Activated CD4-positive, alpha-beta T cell treated with anti-CD3 and anti-CD28 coated beads, Interleukin-2, amount 10 ng/mL, durations not matched to agents 7 days and 5 days (primary cell): ENCODE results near the gene TRPM3. TPM values are rescaled to one million over a fixed set of nuclear protein-coding genes. Genes with fewer than 3 reads are reported as not detected.

Experiments
- CTCF ChIA-PET: fragments of 350-600 bp; sonication (Branson Sonifier 250); formaldehyde crosslinking; loops from one replicate; lab custom pipeline; 2021; ENCODE audit warnings: antibody characterized with exemption; lab: Charles Lee
- POLR2A ChIA-PET: fragments of 350-600 bp; sonication (Branson Sonifier 250); formaldehyde crosslinking; loops from one replicate; lab custom pipeline; 2021; ENCODE audit warnings: antibody characterized with exemption; lab: Charles Lee
- DNase-seq: peaks from one replicate; pipeline ENCODE4 v3.0.0-alpha.2; 2020
- H3K27ac Mint-ChIP-seq: one replicate; pipeline ENCODE4 v1.8.0; 2021; ENCODE audit warnings: mild to moderate bottlenecking, moderate library complexity, mixed read lengths
- H3K27me3 Mint-ChIP-seq: one replicate; pipeline ENCODE4 v1.8.0; 2021; ENCODE audit warnings: mixed read lengths
- H3K36me3 Mint-ChIP-seq: one replicate; pipeline ENCODE4 v1.8.0; 2021; ENCODE audit warnings: low read depth, mixed read lengths
- H3K4me1 Mint-ChIP-seq: one replicate; pipeline ENCODE4 v1.8.0; 2021; ENCODE audit warnings: mixed read lengths
- H3K4me3 Mint-ChIP-seq: one replicate; pipeline ENCODE4 v1.8.0; 2021; ENCODE audit warnings: mild to moderate bottlenecking, moderate library complexity, mixed read lengths
- H3K9me3 Mint-ChIP-seq: one replicate; pipeline ENCODE4 v1.8.0; 2021; ENCODE audit warnings: mixed read lengths
- total RNA-seq, 2 experiments: library from RNA; stranded (reverse); gene quantifications; one replicate each; pipeline ENCODE4 v1.2.3, GENCODE V29; 2021

Gene TRPM3
- total RNA-seq, 2 experiments from 2014 or later = not detected

DNA sequence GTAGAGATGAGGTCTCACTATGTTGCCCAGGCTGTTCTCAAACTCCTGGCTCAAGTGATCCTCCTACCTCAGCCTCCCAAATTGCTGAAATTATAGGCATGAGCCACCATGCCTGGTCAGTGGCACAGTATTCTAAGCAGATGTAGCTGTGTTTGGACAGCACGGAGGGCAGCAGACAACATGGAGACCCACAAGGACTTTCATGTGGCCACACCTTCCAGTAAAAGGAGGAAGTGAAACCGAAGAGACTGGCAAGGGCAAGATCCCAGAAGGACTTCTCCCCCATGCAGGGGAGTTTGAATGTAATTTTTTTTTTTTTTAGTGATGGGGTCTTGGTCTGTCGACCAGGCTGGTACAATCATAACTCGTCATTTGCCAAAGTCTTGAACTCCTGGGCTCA, 172.2 kb downstream of the TRPM3 start:
- no peak for DNase-seq
- ChIA-PET CTCF (no interaction called here), POLR2A (no interaction called here)
- H3K36me3 Mint-ChIP-seq = no peaks in the 10 kb centered on the region
- no peak overlapping the region for H3K4me3 Mint-ChIP-seq
- no peak overlapping the region for H3K27ac Mint-ChIP-seq
- no peaks in the 10 kb centered on the region for H3K27me3 Mint-ChIP-seq
- H3K4me1 Mint-ChIP-seq = no peaks in the 10 kb centered on the region
- no peaks in the 10 kb centered on the region for H3K9me3 Mint-ChIP-seq

DNA sequence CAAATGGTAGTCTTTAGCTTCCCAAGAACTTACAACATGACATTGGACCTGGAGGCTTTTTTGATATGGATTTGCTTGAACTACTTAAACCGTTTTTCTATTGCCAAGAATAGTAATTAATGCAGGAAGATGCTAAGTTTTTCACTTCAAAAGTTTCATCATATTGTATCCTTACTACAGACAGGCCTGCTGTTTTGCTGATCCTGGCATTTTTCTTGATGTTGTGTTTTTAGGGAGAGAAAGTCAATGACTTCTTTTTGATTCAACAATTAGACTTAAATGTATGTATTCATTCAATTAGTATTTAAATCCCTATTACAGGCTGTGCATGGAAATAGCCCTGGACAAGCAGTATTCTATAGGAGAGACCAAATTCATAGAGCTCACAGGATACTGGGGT, 172.7 kb downstream of the TRPM3 start:
- H3K27ac Mint-ChIP-seq = no peak overlapping the region
- H3K9me3 Mint-ChIP-seq = no peaks in the 10 kb centered on the region
- H3K27me3 Mint-ChIP-seq = no peaks in the 10 kb centered on the region
- POLR2A ChIA-PET = no interaction called here
- H3K4me1 Mint-ChIP-seq = no peaks in the 10 kb centered on the region
- no peaks in the 10 kb centered on the region for H3K36me3 Mint-ChIP-seq
- no peak overlapping the region for H3K4me3 Mint-ChIP-seq
- no peak for DNase-seq
- CTCF ChIA-PET = no interaction called here

DNA sequence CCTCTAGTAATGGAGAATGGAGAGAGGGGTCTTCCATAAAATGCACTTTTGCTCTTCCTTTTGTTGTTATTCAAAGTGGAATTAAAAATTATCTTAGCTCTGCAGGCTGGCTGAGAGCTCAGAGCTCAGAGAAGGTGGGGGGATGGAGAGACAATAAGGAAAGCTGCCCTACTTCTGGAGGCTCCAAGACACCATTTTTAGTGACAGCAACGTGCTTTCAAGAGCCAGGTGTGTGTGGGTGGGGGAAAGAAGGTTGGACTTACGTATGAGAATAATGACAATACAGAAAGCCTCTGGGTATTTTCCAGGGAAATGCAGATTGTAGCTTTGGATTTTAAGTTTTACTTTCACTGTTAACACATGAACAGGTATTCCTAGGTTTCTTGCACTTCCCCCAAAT, 173.9 kb downstream of the TRPM3 start:
- Mint-ChIP-seq H3K36me3 (no peaks in the 10 kb centered on the region), H3K4me3 (no peak overlapping the region), H3K9me3 (no peaks in the 10 kb centered on the region), H3K27me3 (no peaks in the 10 kb centered on the region), H3K27ac (no peak overlapping the region), H3K4me1 (no peaks in the 10 kb centered on the region)
- no peak for DNase-seq
- POLR2A ChIA-PET = no interaction called here
- CTCF ChIA-PET = interaction anchor here (0.6 kb wide), 1 partner anchor 33 kb away, joined by 3 read pairs; no protein-coding TSS in a partner anchor

DNA sequence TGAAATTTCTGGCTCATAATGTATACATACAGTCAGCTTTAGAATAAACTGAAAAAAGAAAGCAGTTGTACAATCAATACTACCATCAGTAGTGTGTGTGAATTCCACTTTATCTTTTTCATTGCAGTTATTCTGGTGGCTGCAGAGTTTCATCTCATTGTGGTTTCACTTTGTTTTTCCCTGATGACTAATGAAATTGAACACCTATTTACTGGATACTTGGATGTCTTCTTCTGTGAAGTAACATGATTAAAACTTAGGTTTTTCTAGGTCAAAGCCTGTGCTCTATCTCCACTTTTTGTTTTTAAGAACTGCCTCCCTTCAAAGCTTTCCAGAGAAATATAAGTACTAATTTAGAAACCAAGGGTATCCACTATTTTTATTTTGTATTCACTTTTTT, 174.3 kb downstream of the TRPM3 start:
- H3K9me3 Mint-ChIP-seq = no peaks in the 10 kb centered on the region

DNA sequence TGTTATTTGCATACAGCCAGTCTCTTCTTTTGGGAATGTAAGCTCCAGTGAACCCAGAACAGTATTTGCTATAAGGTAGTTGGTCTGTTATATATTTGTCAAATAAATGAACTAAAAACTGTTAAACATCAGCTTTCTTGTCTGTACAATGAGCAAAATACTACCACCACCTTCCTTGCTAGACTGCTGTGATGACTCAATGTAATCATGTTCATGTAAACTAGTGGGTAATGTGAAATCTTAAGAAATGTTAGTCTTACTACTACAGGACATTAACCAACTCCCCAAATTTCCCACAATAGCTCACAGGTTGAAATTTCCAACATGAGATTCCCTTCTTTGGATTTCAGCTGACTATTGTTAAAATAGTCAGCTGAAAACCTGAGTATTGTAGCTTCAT, 176.1 kb downstream of the TRPM3 start:
- no peaks in the 10 kb centered on the region for H3K4me1 Mint-ChIP-seq
- CTCF ChIA-PET = no interaction called here
- no peak overlapping the region for H3K4me3 Mint-ChIP-seq
- DNase-seq = no peak
- no peaks in the 10 kb centered on the region for H3K9me3 Mint-ChIP-seq
- POLR2A ChIA-PET = no interaction called here
- no peaks in the 10 kb centered on the region for H3K27me3 Mint-ChIP-seq
- no peaks in the 10 kb centered on the region for H3K36me3 Mint-ChIP-seq
- no peak overlapping the region for H3K27ac Mint-ChIP-seq

More for the DNA sequence above, 174.3 kb downstream of the TRPM3 start:
- POLR2A ChIA-PET = no interaction called here
- Mint-ChIP-seq H3K4me3 (no peak overlapping the region), H3K27ac (no peak overlapping the region), H3K4me1 (no peaks in the 10 kb centered on the region), H3K27me3 (no peaks in the 10 kb centered on the region), H3K36me3 (no peaks in the 10 kb centered on the region)
- DNase-seq = no peak
- CTCF ChIA-PET = interaction anchor here (0.6 kb wide), 1 partner anchor 32 kb away, joined by 3 read pairs; no protein-coding TSS in a partner anchor

DNA sequence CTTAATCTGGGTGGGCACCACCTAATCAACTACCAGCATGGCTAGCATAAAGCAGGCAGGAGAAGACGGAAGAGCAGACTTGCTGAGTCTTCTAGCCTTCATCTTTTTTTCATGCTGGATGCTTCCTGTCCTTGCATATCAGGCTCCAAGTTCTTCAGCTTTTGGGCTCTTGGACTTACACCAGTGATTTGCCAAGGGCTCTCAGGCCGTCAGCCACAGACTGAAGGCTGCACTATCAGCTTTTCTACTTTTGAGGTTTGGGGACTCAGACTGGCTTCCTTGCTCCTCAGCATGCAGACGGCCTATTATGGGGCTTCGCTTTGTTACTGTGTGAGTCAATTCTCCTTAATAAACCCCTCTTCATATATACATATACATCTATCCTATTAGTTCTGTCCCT, 180.2 kb downstream of the TRPM3 start:
- Mint-ChIP-seq H3K9me3 (no peaks in the 10 kb centered on the region), H3K36me3 (no peaks in the 10 kb centered on the region), H3K4me3 (no peak overlapping the region), H3K27me3 (no peaks in the 10 kb centered on the region), H3K27ac (no peak overlapping the region), H3K4me1 (no peaks in the 10 kb centered on the region)
- no peak for DNase-seq
- ChIA-PET CTCF (no interaction called here), POLR2A (no interaction called here)

DNA sequence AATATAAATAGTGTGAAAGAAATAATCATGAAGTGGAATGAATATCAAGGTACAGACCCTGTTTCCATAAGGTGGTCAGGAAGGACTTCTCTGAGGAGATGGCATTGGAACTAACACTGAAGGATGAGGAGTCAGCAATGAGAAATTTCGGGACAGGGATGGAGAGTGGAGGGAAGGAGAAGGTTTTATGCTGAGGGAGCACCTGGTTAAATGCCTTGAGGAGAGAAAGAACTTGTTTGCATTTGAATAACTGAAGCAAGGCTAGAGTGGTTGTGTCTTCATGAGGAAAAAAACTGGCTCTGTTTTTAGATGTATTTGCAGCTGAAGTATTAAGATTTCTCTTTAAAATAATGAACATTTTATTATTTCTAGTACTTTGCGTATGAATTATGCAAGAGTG, 180.8 kb downstream of the TRPM3 start:
- H3K27ac Mint-ChIP-seq = no peak overlapping the region
- ChIA-PET CTCF (no interaction called here), POLR2A (no interaction called here)
- DNase-seq = no peak
- no peak overlapping the region for H3K4me3 Mint-ChIP-seq
- no peaks in the 10 kb centered on the region for H3K4me1 Mint-ChIP-seq
- H3K36me3 Mint-ChIP-seq = no peaks in the 10 kb centered on the region
- no peaks in the 10 kb centered on the region for H3K9me3 Mint-ChIP-seq
- no peaks in the 10 kb centered on the region for H3K27me3 Mint-ChIP-seq

DNA sequence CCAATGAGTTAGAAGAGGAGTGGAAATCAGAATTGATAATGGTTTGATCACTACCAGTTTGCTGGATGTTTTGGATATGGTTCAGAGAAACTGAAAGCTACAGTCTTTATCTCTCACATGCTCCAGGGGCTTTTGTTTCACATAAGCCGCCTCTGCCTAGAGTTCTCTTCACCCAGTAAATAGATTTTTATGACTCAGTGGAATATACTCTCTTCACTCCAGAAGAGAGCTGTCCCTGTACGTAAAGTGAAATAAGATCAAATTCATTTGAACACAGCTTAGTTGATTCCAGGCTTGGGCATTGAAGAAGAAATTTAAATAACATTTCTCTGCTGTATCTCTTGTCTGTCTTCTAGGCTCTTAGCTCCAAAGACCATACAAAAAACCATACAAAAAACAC, 184.9 kb downstream of the TRPM3 start:
- CTCF ChIA-PET = interaction anchor here (1.0 kb wide), 1 partner anchor 43 kb away, joined by 5 read pairs; no protein-coding TSS in a partner anchor
- no peaks in the 10 kb centered on the region for H3K9me3 Mint-ChIP-seq
- POLR2A ChIA-PET = no interaction called here
- H3K36me3 Mint-ChIP-seq = no peaks in the 10 kb centered on the region
- no peak overlapping the region for H3K4me3 Mint-ChIP-seq
- H3K27ac Mint-ChIP-seq = no peak overlapping the region
- H3K4me1 Mint-ChIP-seq = no peaks in the 10 kb centered on the region
- H3K27me3 Mint-ChIP-seq = no peaks in the 10 kb centered on the region
- no peak for DNase-seq

DNA sequence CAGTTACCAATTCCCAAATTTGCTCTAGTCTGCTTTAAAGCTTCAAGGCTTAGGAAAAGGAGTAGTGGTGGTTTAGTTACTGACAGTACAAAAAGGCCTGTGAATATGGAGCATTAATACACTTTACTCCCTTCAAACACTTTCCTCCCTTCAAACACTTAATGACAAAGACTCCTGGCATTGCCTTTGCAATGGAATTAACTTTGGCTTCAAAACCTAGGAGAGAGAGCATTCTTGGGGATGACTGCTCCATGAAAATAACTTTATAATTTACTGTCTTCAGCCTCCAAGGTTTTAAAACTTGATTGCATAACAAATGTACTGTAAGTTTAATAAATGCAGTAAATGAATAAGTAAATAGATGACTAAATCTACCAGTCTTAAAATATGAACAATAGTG, 185.6 kb downstream of the TRPM3 start:
- Mint-ChIP-seq H3K36me3 (no peaks in the 10 kb centered on the region), H3K4me3 (no peak overlapping the region), H3K9me3 (no peaks in the 10 kb centered on the region), H3K27me3 (no peaks in the 10 kb centered on the region), H3K4me1 (no peaks in the 10 kb centered on the region), H3K27ac (no peak overlapping the region)
- ChIA-PET POLR2A (no interaction called here), CTCF (no interaction called here)
- no peak for DNase-seq

DNA sequence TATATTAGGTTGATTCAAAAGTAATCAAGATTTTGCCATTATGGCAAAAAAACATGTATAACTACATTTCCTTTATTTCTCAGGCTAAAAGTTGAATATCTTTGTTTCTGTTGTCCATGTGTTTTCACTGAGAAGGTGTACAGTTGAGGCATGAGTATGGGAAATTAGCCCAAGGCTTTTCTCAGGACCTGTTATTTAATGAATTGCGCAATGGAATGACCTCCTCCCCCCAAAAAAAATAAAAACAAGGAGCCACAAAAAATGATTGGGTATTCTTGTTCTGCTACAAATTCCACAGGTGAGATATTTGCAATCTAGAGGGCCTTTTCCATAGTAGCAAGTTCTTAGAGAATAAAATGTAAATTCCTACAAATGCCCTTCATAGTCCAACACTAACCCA, 186.8 kb downstream of the TRPM3 start:
- no peaks in the 10 kb centered on the region for H3K27me3 Mint-ChIP-seq
- no peak overlapping the region for H3K27ac Mint-ChIP-seq
- no peaks in the 10 kb centered on the region for H3K36me3 Mint-ChIP-seq
- H3K4me3 Mint-ChIP-seq = no peak overlapping the region
- no peaks in the 10 kb centered on the region for H3K9me3 Mint-ChIP-seq
- no peaks in the 10 kb centered on the region for H3K4me1 Mint-ChIP-seq
- ChIA-PET CTCF (no interaction called here), POLR2A (no interaction called here)
- DNase-seq = no peak

DNA sequence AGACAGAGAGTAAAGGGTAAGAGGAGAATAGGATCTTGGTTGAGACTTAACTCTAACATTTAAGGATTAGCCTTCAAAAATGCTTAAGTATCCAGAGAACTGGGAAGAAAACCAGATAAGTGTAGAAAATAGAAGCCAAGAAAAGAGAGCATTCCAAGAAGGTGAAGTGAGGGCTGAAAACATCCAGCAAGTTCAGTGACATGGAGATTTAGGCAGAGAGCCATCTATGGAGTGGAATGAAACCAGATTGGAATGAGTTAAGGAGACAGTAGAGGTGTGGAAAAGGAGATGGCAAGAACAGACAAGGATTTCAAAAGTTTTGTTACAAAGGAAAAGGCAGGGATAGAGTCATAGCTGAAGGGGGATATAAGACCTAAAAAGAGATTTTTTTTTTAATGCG, 188.1 kb downstream of the TRPM3 start:
- ChIA-PET CTCF (no interaction called here), POLR2A (no interaction called here)
- no peak overlapping the region for H3K4me3 Mint-ChIP-seq
- H3K4me1 Mint-ChIP-seq = no peaks in the 10 kb centered on the region
- H3K9me3 Mint-ChIP-seq = no peaks in the 10 kb centered on the region
- H3K27me3 Mint-ChIP-seq = no peaks in the 10 kb centered on the region
- no peak for DNase-seq
- no peaks in the 10 kb centered on the region for H3K36me3 Mint-ChIP-seq
- no peak overlapping the region for H3K27ac Mint-ChIP-seq

DNA sequence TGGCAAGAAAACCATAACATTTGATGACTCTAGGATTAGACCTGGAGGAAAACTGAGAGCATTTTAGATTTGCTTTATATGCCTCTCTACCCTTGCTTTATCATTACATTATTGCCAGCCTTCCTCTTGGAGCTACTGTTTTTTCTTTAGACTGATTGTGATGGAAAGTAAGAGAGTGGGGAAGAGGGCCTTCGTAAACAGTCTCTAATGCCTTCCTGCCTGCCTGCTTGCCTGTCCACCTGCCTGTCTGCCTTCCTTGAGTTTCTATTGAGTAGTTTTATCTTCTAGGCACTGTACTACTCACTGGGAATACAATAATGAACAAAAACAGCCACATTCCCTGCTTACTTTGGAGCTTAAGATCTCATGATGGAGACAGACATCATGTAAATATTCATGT, 189.3 kb downstream of the TRPM3 start:
- CTCF ChIA-PET = no interaction called here
- no peak overlapping the region for H3K27ac Mint-ChIP-seq
- H3K36me3 Mint-ChIP-seq = no peaks in the 10 kb centered on the region
- no peaks in the 10 kb centered on the region for H3K9me3 Mint-ChIP-seq
- no peaks in the 10 kb centered on the region for H3K27me3 Mint-ChIP-seq
- no peaks in the 10 kb centered on the region for H3K4me1 Mint-ChIP-seq
- H3K4me3 Mint-ChIP-seq = no peak overlapping the region
- POLR2A ChIA-PET = no interaction called here
- DNase-seq = no peak

DNA sequence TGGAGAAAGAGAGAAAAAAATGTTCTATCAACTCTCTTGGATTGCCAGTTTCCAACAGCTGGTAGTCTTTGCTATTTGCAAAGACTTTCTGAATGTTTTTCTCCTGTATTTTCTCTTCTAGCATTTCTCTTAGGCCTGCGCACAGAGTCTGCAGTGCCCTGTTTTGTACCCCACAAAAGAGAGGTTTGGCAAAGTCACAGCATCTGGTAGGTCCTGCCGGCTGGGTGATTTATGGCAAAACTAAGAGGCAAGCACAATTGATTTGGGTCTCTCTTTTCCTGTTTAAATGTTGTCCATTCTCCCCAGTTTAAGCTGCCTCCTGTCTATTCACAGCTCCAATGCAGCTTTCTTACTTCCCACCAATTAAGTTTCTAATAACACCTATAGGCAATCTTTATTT, 193.9 kb downstream of the TRPM3 start:
- H3K4me1 Mint-ChIP-seq = no peaks in the 10 kb centered on the region
- no peaks in the 10 kb centered on the region for H3K9me3 Mint-ChIP-seq
- no peak overlapping the region for H3K4me3 Mint-ChIP-seq
- POLR2A ChIA-PET = no interaction called here
- H3K27me3 Mint-ChIP-seq = no peaks in the 10 kb centered on the region
- no peak for DNase-seq
- H3K27ac Mint-ChIP-seq = no peak overlapping the region
- H3K36me3 Mint-ChIP-seq = no peaks in the 10 kb centered on the region
- CTCF ChIA-PET = interaction anchor here (0.9 kb wide), 1 partner anchor 37 kb away, joined by 3 read pairs; no protein-coding TSS in a partner anchor

DNA sequence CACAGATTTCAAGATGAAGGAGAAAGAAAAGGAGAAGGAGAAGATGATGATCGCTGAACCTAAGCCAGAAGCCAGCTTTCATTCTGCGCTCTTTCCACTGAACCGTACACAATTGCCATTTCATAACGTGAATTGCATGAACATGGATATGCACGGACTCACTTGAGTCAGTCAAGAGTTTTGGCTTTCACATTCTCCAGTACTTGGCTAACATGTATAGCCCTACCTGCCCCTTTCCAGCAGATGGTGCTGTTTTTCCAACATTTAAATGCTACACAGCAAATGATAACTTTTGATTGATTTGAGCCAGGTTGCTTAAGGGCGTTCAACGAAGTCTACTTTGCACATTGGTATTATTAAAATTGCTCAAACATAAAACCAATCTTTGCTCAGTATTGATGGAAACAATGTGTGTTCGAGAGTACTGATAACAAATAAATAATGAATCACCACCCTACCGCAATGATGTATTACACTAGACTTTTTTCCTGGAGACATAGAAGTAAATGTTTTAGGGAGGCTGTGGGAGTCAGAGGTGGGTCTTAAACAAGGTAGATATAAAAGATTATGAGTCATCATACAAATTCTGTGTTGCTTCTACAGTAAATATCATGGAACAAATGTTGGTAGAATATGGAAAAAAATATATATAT, 196.4 kb downstream of the TRPM3 start:
- H3K27ac Mint-ChIP-seq = no peak overlapping the region
- ChIA-PET CTCF (no interaction called here), POLR2A (no interaction called here)

More for the DNA sequence above, 196.4 kb downstream of the TRPM3 start:
- Mint-ChIP-seq H3K4me3 (no peak overlapping the region), H3K36me3 (no peaks in the 10 kb centered on the region), H3K4me1 (no peaks in the 10 kb centered on the region), H3K27me3 (no peaks in the 10 kb centered on the region), H3K9me3 (no peaks in the 10 kb centered on the region)
- peak; percentile 6 for DNase-seq
